Cardiac muscle cell (in vitro differentiated cells and primary cell): ENCODE measurements around the gene TACR1. TPM values are rescaled to one million over a fixed set of nuclear protein-coding genes. Genes with fewer than 3 reads are reported as not detected.
A peak's percentile ranks its signal among the peaks of the same experiment; 100 is the strongest.

Experiments used
- DNase-seq, 2 donors: peaks; one replicate each; pipeline versions ENCODE4 v3.0.0 to v3.0.0-alpha.2; 2010 to 2017; ENCODE audit warnings: low read depth in 1 of 2, low spot score in 1 of 2
- H3K27ac ChIP-seq: fragments of 200-600 bp; sonication (generic); 2 replicates; pipeline ENCODE4 v1.5.1; 2016
- H3K27me3 ChIP-seq: fragments of 200-600 bp; sonication (generic); 2 replicates; pipeline ENCODE4 v1.6.0; 2016; ENCODE audit warnings: control low read depth
- H3K36me3 ChIP-seq: fragments of 200-600 bp; sonication (generic); 2 replicates; pipeline ENCODE4 v1.5.1; 2016; ENCODE audit warnings: control low read depth
- H3K4me1 ChIP-seq: fragments of 200-600 bp; sonication (generic); 2 replicates; pipeline ENCODE4 v1.8.1; 2017; ENCODE audit warnings: low read depth, mild to moderate bottlenecking, mixed run types
- H3K4me3 ChIP-seq: fragments of 200-600 bp; sonication (generic); 2 replicates; pipeline ENCODE4 v1.5.1; 2016; ENCODE audit warnings: mild to moderate bottlenecking
- H3K9me3 ChIP-seq: fragments of 200-600 bp; sonication (generic); 2 replicates; pipeline ENCODE4 v1.5.1; 2017; ENCODE audit warnings: low read depth, mild to moderate bottlenecking, control low read depth
- CTCF ChIP-seq: IDR thresholded peaks from 2 replicates; pipeline ENCODE4 v1.5.1; 2012; ENCODE audit warnings: low read depth, mild to moderate bottlenecking, low read length
- polyA plus RNA-seq: library from polyadenylated mRNA; unstranded; fragments of >200 nt; fragmentation: Nextera tagmentation; extraction: Ambion mirVana; gene quantifications from 2 replicates; pipeline ENCODE4 v1.2.1, GENCODE V29; 2016
- total RNA-seq: library from RNA; depleted of rRNA; stranded (reverse); fragments of >200 nt; gene quantifications from 2 replicates; pipeline ENCODE4 v1.2.3, GENCODE V29; 2016

TACR1 gene
- total and polyA plus RNA-seq, 2 experiments from 2014 or later: not detected

GRCh38 chr2:75204833-75205232 lies 5.5 kb upstream of the TACR1 start:
- Histone ChIP-seq H3K36me3 (no peaks in the 10 kb centered on the region), H3K4me3 (no peak overlapping the region), H3K4me1 (no peaks in the 10 kb centered on the region), H3K9me3 (no peaks in the 10 kb centered on the region), H3K27me3 (peaks cover 65% of the 10 kb centered on the region), H3K27ac (no peak overlapping the region)
- no peak for DNase-seq
- TF ChIP-seq CTCF: no peak

DNA sequence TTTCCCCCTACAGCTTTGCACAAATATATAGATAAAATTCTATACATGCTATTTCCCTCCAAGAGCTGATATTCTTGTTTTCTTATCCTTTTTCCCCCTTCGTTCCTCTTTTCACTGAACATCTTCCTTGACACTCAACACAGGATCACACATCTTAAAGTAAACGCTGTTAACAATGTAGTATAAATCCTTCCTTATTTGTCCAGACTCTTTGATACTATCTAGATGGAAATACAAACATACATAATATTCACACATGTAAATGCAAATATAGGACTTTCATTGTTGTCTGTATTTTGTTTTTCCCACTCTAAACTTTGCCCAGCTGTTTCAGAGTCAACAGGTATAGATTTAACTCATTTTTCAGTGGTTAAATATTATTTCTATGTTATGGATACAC lies 3.0 kb upstream of the TACR1 start:
- H3K9me3 ChIP-seq: no peaks in the 10 kb centered on the region
- H3K27me3 ChIP-seq: peaks cover 89% of the 10 kb centered on the region
- DNase-seq: no peak
- no peaks in the 10 kb centered on the region for H3K4me1 ChIP-seq
- H3K36me3 ChIP-seq: no peaks in the 10 kb centered on the region
- H3K27ac ChIP-seq: no peak overlapping the region
- no peak for TF ChIP-seq CTCF
- H3K4me3 ChIP-seq: no peak overlapping the region

DNA sequence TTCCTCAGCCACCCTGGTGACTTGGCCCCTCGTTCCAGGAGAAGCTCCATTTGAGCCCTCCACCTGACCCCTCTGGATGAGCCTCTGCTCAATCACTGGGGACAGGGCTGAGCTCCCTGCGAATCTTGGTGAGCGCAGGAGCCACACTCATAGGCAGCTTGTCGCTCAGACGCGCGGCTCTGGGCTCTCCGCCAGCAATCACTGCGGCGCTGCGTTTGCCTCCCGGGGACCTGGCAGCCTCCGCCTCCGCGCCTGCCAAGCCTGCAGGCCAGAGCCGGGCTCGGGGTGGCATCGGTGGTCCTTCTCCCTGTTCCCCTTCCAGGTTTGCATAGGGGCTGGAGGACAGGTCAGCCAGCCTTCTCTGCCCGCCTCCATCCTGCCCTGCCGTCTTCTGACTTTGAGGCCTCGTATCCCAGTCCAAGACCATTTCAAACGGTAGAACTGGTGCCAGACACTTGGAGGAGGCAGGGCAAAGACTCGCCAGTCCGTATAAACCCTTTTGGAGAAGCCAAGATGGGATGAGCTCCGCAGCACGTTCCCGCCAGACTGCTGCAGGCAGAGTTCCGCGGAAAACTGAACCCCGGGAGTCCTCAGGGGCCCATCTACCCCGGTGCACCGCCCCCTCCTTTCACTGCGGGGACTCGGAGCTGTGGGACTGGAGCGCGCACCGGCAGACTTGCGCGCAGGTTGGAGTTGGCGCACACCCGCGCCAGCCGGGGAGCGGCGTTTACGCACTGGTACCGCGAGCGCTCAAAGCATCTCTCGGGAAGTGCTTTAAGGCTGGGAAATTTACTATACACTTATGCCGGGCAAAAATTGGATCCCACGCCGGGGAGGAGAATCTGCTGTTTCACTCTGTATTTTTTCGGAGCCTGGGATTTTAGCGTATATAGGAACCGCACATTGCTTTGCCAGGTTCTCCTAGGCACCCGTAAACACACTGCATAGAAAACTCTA lies 1.1 kb upstream of the TACR1 start:
- H3K4me3 ChIP-seq: peak overlapping the region; percentile 28
- peaks cover 97% of the 10 kb centered on the region for H3K27me3 ChIP-seq
- no peaks in the 10 kb centered on the region for H3K4me1 ChIP-seq
- no peak overlapping the region for H3K27ac ChIP-seq
- H3K9me3 ChIP-seq: no peaks in the 10 kb centered on the region
- peak; percentile 40 to 67 for DNase-seq
- no peak for TF ChIP-seq CTCF
- H3K36me3 ChIP-seq: no peaks in the 10 kb centered on the region

GRCh38 chr2:75195076-75195691 lies 4.1 kb downstream of the TACR1 start:
- no peaks in the 10 kb centered on the region for H3K9me3 ChIP-seq
- TF ChIP-seq CTCF: no peak
- no peaks in the 10 kb centered on the region for H3K4me1 ChIP-seq
- H3K36me3 ChIP-seq: no peaks in the 10 kb centered on the region
- peaks cover 59% of the 10 kb centered on the region for H3K27me3 ChIP-seq
- no peak overlapping the region for H3K27ac ChIP-seq
- DNase-seq: no peak
- H3K4me3 ChIP-seq: no peak overlapping the region

GRCh38 chr2:75194184-75194868 lies 5.0 kb downstream of the TACR1 start:
- DNase-seq: no peak
- TF ChIP-seq CTCF: no peak
- Histone ChIP-seq H3K27ac (no peak overlapping the region), H3K27me3 (peaks cover 50% of the 10 kb centered on the region), H3K4me3 (no peak overlapping the region), H3K4me1 (no peaks in the 10 kb centered on the region), H3K9me3 (no peaks in the 10 kb centered on the region), H3K36me3 (no peaks in the 10 kb centered on the region)
